Glomerular visceral epithelial cell (primary cell): ENCODE measurements around the gene ERBB3.
A peak's percentile ranks its signal among the peaks of the same experiment; 100 is the strongest.

Source experiments
- DNase-seq: peaks from one replicate; pipeline ENCODE4 v3.0.0-alpha.2; 2016; ENCODE audit errors: extremely low spot score

The ERBB3 gene

DNA sequence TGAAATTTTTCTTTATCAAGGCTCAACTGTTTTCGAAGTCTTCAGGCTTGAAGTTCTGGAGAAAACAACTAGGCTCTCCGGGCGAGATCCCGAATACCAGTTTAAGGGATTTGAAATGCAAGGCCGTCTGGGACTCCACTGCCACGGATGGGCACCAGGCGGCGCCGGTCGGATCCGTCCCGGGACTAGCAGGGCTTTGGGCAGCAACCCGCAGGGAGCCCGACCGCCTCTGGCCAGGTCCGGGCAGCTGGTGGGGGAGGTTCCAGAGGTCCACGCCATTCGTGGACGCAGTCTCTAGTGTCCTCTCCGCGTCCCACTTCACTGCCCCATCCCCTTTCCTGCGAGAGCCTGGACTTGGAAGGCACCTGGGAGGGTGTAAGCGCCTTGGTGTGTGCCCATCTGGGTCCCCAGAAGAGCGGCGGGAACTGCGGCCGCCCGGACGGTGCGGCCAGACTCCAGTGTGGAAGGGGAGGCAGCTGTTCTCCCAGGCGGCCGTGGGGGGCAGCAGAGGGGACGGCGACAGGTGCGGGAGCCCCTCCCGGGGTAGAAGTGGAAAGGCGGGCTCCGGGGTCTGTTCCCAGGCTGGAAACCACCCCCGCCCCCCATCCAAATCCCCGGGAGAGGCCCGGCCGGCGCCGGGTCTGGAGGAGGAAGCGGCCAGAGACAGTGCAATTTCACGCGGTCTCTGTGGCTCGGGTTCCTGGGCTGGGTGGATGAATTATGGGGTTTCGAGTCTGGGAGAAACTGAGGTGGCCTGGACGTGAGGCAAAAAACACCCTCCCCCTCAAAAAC is 838 bp upstream of the ERBB3 start:
- DNase-seq = peak; percentile 87

DNA sequence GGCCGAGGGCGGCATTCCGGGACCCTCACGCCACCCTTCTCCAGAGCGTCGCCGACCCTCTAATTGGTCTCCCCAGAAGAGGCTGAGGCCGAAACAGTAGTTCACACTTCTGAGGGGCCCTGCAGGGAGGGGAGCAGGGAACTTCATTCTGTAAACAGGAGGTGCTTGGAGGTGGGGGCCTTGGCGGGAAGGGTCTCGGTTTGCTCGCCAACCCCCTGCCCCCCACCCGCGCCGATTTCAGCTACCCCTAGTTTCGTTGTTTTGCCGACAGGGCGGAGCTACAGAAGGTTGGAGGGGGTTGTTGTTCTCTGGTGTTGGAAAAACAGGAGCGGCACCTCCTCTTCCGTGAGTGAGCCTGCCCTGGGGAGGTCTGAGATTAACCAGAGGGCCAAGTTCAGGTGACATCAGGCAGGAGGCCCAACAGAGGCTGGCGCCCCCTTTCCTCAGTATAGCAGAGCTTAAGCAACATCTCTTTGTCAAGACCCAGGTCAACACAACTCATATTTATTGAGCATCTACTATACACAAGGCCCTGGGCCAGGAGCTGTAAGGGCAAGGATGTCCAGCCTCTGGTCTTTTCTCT is 682 bp downstream of the ERBB3 start:
- DNase-seq = no peak

DNA sequence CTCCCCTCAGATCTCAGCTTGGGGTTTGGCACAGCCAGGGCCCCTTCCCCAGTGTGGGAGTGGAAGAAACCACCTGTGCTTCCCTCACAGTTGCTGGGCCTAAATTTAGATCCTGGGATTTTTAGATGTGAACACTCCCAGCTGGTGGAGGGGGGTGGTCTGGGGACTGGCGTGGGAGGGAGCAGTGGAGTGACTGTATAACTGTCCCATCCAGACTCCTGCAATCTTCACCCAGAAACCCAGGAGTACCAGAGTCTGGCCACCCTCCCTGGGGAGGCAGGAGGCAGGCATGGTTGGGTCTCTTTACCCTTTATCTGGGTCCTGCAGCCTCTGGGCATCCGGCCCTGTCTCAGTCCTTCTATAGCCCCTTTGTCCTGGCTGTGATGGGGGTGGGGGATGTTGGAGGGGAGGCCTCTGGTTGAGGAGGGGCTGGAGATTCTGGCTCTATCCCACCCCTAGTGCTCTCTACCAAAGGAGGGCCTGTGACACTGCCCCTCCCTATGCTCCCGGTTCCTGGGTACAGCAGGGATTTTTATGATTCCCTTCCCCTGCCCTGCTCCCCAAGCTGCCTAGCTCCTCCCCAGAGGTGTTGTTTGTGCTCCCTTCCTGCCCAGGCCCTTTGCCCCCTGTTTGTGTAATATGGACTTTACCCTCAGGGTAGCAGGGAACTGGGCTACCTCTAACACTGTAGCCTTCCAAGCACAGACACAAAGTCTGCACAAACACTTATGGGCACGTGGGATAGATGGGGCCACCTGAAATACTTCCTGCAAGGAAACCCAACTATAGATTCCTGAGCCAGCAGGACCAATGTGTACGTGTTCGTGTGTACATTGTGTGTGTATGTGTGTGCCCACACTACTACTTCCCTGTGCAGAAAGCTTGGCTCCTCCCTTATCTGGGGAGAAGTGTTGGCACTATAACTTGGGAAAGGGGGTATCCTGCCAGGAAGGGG is 1.7 kb downstream of the ERBB3 start:
- no peak for DNase-seq

DNA sequence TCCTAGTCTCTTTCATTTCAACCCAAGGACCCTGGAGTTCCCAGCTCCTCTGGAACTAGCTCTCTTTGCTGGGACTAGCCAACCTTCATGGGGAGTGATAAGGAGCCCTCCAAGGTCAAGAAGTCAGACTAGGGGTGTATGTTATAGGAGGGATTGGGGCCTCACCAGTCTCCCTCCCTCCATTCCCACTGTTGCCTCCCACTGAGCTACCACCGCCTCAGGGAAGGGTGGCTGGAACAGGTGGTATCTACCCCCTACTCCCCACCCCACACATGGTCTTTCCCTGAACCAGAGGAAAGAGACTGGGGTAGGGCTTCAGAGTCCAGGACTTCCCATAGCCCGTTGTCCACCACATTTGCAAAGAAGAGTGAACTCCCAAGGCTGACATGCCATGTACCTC is 2.4 kb downstream of the ERBB3 start:
- DNase-seq = no peak

DNA sequence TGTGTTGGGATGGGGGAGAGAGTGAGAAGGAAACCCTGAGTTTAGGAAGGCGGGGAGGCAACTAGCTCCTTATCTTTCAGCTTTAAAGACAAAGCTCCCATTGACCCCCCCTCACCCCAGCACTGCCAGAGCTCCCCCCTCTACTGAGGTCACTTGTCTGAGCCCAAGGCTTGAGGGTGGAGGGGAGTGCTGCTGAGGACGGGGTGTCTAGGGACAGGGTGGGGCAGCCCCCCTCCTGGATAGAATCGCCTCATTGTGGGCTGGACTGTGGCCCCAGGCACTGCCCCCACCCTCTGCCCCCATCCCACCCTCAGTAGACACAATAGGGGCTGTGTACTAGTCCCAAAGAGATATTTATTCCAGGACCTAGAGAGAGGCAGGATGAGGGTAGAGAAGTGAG is 3.0 kb downstream of the ERBB3 start:
- DNase-seq = no peak

DNA sequence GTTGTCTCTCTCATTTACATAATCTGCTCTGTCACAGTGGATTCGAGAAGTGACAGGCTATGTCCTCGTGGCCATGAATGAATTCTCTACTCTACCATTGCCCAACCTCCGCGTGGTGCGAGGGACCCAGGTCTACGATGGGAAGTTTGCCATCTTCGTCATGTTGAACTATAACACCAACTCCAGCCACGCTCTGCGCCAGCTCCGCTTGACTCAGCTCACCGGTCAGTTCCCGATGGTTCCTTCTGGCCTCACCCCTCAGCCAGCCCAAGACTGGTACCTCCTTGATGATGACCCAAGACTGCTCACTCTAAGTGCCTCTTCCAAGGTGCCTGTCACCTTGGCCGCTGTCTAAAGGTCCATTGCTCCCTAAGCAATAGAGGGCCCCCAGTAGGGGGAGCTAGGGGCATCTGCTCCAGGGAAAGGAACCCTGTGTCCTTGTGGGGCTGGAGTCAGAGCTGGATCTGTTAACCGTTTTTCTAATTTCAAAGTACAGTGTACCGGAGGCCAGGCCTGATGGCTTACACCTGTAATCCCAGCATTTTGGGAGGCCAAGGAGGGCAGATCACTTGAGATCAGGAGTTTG is 5.1 kb downstream of the ERBB3 start:
- no peak for DNase-seq

DNA sequence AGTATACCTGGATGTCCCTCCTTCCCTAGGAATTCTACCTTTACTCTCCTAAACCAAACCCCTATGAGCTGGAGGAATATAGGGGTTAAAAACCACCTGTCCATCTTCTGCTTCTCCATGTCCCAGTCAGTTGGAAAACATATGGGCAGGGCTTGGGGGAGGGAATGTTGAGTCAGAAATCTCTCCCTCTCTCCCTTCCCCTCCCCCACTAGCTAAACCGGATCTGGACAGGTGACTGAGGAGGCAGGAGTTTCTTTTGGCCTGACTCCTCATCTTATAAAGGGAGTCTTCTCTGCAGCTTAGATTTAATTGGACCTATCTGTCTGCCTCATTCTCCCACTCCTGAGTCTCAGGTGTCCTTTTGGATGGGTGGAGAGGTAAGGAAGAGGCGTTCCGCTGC is 6.1 kb downstream of the ERBB3 start:
- no peak for DNase-seq

DNA sequence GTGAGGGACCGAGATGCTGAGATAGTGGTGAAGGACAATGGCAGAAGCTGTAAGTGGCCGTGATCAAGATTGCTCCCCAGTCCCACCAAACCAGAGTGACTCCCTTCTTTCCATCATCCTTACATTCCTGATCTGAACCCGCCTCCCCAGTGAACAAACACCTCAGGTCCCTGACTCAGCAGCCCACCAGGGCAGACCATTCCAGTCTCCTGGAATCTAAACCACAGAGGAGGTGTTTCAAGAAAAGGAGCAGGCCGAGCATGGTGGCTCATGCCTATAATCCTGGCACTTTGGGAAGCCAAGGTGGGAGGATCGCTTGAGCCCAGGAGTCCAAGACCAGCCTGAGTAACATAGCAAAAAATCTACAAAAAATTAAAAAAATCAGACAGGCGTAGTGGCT is 6.6 kb downstream of the ERBB3 start:
- no peak for DNase-seq

DNA sequence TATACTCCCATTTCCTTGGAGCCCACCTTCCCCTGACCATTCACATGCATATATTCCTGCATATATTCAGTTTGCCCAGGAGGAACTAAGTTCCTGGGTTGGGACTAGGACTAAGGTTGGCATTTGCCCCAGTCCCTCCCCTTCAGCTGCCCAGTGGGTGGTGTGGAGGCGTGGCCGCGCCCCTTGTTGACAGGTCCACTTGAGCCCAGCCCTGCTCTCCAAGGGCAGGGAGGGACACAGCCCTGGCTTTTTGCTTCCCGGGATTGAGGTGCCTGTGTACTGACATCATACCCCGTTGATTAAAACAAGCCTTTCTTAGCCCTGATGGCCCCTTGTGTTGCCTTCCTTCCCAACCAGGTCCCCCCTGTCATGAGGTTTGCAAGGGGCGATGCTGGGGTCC is 7.3 kb downstream of the ERBB3 start:
- no peak for DNase-seq

DNA sequence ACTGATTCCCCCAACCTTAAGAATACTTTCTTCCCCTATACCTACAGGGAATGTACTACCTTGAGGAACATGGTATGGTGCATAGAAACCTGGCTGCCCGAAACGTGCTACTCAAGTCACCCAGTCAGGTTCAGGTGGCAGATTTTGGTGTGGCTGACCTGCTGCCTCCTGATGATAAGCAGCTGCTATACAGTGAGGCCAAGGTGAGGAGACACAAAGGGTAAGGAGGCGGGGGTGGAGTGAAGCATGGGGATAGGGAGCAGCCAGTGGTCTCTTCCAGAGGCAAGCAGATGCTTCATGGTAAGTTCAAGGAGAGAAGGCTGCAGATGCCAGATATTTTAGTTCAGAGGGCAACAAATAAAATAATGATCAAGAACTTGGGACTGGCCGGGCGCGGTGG is 17.8 kb downstream of the ERBB3 start:
- no peak for DNase-seq

DNA sequence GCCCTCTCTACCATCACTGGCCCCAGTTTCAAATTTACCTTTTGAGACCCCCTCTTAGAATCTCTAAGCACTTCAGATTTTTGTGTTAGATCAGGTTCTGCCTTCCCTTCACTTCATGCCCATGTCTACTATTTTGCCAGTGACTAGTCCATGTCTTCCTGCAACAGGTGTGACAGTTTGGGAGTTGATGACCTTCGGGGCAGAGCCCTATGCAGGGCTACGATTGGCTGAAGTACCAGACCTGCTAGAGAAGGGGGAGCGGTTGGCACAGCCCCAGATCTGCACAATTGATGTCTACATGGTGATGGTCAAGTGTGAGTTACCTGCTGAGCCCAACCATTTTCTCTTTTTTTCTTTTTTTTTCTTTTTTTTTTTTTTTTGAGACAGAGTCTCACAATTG is 18.6 kb downstream of the ERBB3 start:
- no peak for DNase-seq

DNA sequence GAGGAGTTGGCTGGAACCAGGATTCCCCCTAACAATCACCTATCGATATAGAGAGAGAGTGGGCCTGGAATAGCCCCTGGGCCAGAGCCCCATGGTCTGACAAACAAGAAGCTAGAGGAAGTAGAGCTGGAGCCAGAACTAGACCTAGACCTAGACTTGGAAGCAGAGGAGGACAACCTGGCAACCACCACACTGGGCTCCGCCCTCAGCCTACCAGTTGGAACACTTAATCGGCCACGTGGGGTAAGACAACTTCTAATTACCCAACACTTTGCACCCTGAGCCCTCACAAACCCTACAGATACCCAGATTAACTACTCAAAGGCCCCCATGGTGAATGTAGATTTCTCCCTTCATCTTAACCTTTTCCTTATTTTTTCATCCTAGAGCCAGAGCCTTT is 19.8 kb downstream of the ERBB3 start:
- DNase-seq = no peak

DNA sequence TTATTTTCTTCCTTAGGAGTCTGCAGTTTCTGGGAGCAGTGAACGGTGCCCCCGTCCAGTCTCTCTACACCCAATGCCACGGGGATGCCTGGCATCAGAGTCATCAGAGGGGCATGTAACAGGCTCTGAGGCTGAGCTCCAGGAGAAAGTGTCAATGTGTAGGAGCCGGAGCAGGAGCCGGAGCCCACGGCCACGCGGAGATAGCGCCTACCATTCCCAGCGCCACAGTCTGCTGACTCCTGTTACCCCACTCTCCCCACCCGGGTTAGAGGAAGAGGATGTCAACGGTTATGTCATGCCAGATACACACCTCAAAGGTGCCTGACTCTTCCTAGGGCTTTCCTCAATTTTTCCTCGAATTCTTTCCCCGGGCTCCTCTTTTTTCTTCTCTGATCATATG is 21.1 kb downstream of the ERBB3 start:
- no peak for DNase-seq

DNA sequence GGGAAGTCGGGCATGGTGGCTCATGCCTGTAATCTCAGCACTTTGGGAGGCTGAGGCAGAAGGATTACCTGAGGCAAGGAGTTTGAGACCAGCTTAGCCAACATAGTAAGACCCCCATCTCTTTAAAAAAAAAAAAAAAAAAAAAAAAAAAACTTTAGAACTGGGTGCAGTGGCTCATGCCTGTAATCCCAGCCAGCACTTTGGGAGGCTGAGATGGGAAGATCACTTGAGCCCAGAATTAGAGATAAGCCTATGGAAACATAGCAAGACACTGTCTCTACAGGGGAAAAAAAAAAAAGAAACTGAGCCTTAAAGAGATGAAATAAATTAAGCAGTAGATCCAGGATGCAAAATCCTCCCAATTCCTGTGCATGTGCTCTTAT is 22.7 kb downstream of the ERBB3 start:
- DNase-seq = no peak

DNA sequence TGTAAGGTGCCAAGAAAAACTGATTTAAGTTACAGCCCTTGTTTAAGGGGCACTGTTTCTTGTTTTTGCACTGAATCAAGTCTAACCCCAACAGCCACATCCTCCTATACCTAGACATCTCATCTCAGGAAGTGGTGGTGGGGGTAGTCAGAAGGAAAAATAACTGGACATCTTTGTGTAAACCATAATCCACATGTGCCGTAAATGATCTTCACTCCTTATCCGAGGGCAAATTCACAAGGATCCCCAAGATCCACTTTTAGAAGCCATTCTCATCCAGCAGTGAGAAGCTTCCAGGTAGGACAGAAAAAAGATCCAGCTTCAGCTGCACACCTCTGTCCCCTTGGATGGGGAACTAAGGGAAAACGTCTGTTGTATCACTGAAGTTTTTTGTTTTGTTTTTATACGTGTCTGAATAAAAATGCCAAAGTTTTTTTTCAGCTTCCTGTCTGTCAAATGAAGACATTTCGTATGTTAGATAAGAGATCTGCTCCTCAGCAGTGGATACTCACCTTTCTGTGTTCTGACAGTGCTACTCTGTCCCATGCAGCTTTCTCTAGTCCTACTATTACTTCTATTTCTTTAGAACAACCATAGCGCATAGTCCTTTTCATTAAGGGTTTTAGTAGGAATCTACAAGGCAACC is 23.2 kb downstream of the ERBB3 start:
- no peak for DNase-seq

DNA sequence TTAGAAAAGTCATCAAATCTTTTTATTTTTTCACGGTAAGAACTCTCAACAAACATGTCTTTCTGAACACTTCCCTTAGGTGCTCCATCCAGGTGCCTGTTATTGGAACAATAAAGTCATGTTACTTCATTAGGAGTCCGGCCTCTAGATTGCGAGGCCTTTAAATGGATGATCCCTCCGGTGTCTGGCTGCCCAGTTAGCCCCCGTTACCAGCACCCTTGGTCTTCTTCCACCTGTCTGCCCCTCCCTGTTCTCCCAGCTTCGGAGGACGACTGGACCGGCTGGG is 23.8 kb downstream of the ERBB3 start:
- DNase-seq = no peak

DNA sequence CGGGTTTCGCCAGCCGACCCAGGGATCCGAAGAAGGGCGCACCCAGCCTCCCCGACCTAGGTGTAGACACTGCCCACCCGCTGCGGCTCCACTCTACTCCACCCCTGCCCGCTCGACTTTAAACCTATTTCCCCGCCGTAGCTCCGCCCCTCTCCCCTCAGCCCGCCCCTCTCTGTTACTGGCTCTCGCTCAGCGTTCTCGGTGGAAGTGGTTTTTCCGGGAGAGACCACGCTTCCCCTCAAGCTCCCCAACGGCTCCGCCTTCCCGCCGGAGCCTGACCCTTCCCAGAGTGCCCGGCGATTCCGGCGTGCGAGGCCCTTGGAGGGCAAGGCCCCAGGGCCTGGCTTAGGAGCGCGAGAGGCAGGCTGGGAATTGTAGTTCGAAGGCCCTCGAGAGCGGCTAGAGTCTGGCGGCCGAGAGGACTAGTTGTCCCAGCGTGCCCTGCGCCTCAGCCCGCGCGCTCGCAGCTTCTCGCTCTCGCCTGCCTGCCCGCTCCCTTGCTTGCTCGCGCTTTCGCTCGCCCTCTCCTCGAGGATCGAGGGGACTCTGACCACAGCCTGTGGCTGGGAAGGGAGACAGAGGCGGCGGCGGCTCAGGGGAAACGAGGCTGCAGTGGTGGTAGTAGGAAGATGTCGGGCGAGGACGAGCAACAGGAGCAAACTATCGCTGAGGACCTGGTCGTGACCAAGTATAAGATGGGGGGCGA is 24.3 kb downstream of the ERBB3 start, which contains the start of gene PA2G4:
PA2G4 (plus strand) TSS at position 451 of the 706 bp plus-strand sequence; CDS start at position 630, 179 bp downstream.
- peak; percentile 99 for DNase-seq

DNA sequence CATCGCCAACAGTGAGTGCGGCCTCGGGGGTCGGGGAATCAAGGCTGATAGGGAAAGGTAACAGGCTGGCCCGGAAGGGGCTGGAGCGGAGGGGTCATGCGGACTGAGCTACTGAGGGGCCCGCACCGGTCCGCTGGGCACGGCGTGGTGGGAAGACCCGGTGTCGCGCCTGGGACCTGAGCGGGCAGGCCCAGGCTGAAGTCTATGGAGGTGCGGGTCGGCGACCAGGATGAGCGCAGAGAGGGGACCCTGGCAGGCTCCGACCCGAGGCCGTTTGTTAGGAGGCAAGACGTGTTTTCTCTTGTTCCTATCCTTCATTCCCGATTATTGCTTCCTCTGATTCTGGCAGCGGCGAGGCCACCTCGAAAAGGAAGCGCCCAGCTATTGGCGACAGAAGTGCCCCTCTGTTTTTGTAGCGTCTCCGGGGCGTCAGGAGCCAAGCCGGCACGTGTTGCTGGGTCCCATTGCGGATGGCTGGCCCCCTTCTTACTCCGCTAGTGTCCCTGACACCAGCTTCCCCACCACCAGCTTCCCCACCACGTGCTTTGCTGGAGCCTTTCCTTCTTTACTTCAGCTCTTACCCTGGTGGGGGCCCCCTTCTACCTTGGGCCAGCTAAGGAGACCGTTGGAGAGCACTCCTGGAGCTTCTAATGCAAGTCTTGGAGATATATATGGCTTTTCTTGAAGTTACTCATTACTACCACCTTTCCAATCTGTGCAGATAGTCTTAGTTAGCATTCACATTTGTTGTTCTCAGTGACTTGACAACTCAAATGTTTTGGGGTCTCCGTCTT is 25.0 kb downstream of the ERBB3 start:
- no peak for DNase-seq

DNA sequence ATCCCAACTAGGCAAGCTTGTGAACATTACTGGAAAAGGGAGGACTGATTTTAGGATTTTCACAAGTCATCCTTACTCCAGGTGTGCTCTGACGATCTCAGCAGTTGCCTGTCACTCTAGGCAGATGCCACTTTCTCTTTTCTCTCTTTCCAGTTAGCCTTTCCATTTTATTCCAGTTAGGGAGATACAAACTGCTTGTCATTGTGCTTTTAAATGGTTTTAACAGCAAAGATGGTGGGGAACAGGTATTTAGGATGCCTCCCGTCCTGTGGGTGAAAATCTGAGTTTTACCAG is 25.6 kb downstream of the ERBB3 start:
- no peak for DNase-seq

DNA sequence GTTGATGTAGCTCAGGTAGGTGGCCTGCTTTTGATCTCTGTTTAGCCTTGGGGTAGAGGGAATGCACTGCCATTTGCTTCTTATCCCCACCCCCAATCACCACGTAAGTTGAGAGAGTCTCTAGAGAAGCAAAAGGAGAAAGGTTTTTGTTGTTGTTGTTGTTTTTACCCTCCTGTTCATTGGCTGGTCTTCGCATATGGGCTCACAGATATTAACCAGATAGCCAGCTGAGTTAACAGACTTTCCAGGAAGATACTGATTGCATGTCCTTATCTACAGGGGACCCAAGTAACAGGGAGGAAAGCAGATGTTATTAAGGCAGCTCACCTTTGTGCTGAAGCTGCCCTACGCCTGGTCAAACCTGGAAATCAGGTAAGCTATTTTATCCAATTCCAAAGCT is 27.3 kb downstream of the ERBB3 start:
- no peak for DNase-seq

DNA sequence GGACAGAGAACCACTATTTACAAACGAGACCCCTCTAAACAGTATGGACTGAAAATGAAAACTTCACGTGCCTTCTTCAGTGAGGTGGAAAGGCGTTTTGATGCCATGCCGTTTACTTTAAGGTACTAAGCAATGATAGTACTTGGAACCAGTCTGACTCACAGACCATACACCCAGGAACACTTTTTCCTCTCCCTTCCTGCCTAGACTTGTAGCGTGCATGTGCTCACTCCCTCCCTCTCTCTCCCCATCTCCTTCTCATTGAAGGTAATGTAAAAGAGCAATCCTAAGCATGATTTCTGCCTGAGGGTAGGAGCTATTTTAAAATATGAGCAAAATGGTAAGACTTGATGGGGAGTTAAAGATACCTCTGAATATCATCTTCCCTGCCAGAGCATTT is 30.6 kb downstream of the ERBB3 start:
- DNase-seq = no peak
